ENCODE data around the gene CLMN. TPM values are rescaled to one million over a fixed set of nuclear protein-coding genes. Genes with fewer than 3 reads are reported as not detected.
"Not testable (repeated sequence)": the region's sequence is repeated elsewhere in the genome, so short reads cannot be mapped to it uniquely, and the experiment has no call there.

The CLMN gene
- total RNA-seq, 1 donor from 2014 or later, result 19.6 TPM

DNA sequence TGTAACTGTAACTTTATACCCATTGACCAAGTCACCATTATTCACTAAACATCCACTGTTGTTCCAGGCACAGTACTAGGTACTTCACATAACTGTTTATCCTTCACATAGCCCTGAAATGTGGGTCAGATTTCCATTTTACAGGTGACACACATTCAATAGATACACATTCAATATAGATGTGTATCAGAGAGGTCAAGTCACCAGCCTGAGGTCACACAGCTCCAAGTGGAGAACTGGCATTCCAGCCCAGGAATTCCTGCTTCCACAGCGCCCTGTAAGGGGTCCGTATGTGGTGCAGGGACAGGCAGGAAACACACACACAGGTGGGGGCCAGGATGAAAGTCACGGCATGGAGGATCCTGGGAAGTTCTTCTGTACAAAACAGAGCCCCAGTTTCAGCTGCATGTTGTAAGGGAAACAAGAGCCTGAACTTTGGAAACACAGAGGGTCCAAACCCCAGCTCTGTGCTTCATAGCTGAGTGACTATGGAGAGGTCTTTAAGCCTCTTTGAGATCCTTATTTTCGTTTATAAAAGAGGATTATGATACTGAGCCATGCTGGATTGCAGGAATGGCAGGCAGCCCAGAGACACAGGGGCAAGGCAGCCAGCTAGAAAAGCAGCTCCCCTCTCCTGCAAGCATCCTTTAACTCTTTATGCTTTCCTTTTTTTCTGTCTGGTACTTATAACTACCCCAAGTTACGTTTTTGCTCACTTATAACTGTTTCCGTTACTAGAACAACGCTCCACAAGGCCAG, 112.1 kb downstream of the CLMN start:
- Histone ChIP-seq H3K27ac (no peak overlapping the region), H3K36me3 (peaks cover 0 to 26% of the 10 kb centered on the region in 2 donors), H3K27me3 (no peaks in the 10 kb centered on the region), H3K4me1 (no peaks in the 10 kb centered on the region), H3K9me3 (no peaks in the 10 kb centered on the region), H3K4me3 (no peak overlapping the region)
- DNase-seq (ENCODE audit: extremely low spot score in 2 of 2), result no peak
- TF ChIP-seq POLR2A (IDR thresholded peaks at IDR 0.05), result no peak
- TF ChIP-seq POLR2AphosphoS5 (IDR thresholded peaks at IDR 0.05; ENCODE audit: insufficient read depth in 1 of 2, low read depth in 1 of 2), result no peak
- TF ChIP-seq, protein P1, sequence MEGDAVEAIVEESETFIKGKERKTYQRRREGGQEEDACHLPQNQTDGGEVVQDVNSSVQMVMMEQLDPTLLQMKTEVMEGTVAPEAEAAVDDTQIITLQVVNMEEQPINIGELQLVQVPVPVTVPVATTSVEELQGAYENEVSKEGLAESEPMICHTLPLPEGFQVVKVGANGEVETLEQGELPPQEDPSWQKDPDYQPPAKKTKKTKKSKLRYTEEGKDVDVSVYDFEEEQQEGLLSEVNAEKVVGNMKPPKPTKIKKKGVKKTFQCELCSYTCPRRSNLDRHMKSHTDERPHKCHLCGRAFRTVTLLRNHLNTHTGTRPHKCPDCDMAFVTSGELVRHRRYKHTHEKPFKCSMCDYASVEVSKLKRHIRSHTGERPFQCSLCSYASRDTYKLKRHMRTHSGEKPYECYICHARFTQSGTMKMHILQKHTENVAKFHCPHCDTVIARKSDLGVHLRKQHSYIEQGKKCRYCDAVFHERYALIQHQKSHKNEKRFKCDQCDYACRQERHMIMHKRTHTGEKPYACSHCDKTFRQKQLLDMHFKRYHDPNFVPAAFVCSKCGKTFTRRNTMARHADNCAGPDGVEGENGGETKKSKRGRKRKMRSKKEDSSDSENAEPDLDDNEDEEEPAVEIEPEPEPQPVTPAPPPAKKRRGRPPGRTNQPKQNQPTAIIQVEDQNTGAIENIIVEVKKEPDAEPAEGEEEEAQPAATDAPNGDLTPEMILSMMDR (IDR thresholded peaks at IDR 0.05), result no peak
- intact Hi-C loops (cut with DNase I), result no loop called here

DNA sequence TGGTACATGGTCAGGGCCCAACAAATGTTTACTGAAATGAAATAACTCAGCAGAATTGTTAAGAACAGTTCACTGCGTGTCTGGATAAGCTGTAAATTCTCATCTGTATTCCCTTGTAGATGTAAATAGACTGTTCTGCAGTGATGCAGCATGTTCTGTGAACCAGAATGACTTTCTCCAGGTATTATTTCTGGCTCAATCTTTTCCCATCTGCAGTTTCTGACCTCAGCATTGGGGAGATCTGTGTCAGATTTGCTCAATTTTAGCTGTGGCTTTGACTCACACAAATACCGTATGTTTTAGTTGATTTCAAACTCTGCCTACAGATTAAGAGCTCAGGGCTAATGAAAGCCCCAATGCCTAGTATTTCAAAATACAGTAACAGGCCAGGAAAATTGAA, 113.2 kb downstream of the CLMN start:
- no peak for DNase-seq (ENCODE audit: extremely low spot score in 2 of 2)
- H3K4me3 ChIP-seq, result no peak overlapping the region
- intact Hi-C loops (cut with DNase I), result no loop called here
- peaks cover 0 to 26% of the 10 kb centered on the region in 2 donors for H3K36me3 ChIP-seq
- no peaks in the 10 kb centered on the region for H3K9me3 ChIP-seq
- H3K4me1 ChIP-seq, result no peaks in the 10 kb centered on the region
- TF ChIP-seq POLR2A (IDR thresholded peaks at IDR 0.05) (no peak), POLR2AphosphoS5 (IDR thresholded peaks at IDR 0.05; ENCODE audit: insufficient read depth in 1 of 2, low read depth in 1 of 2) (no peak)
- TF ChIP-seq, protein P1 (IDR thresholded peaks at IDR 0.05), result no peak
- no peaks in the 10 kb centered on the region for H3K27me3 ChIP-seq
- H3K27ac ChIP-seq, result no peak overlapping the region

DNA sequence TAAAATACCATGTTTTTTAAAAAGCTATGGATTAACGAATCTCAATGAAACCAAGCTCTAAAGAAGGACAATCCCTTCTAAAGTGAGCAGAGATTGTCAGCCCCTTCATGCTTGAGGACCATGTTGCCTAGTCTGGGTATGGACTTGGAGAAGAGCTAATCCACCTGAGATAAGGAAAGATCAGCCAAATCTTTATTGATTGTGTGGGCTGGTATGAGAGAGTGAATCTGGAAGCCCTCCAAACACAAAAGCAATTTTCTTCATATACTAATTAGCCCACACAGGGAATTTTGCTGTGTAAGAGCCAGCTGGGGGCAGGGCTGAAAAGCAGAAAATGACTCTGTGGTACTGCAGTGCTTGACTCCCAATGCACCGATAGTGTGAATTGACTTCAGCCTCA, 115.0 kb downstream of the CLMN start:
- H3K9me3 ChIP-seq, result no peaks in the 10 kb centered on the region
- H3K4me1 ChIP-seq, result no peaks in the 10 kb centered on the region
- no peak for TF ChIP-seq POLR2A (IDR thresholded peaks at IDR 0.05)
- TF ChIP-seq, protein P1 (IDR thresholded peaks at IDR 0.05), result no peak
- no peak for TF ChIP-seq POLR2AphosphoS5 (IDR thresholded peaks at IDR 0.05; ENCODE audit: insufficient read depth in 1 of 2, low read depth in 1 of 2)
- no peak for DNase-seq (ENCODE audit: extremely low spot score in 2 of 2)
- H3K27ac ChIP-seq, result no peak overlapping the region
- no peaks in the 10 kb centered on the region for H3K27me3 ChIP-seq
- intact Hi-C loops (cut with DNase I), result no loop called here
- peaks cover 0 to 26% of the 10 kb centered on the region in 2 donors for H3K36me3 ChIP-seq
- no peak overlapping the region for H3K4me3 ChIP-seq

DNA sequence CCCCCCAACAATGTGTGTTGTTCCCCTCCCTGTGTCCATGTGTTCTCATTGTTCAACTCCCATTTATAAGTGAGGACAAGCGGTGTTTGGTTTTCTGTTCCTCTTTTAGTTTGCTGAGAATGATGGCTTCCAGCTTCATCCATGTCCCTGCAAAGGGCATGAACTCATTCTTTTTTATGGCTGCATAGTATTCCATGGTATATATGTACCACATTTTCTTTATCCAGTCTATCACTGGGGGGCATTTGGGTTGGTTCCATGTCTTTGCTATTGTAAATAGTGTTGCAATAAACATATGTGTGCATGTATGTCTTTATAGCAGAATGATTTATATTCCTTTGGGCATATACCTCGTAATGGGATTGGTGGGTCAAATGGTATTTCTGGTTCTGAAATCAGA, 118.0 kb downstream of the CLMN start:
- H3K27ac ChIP-seq; DNase-seq (ENCODE audit: extremely low spot score in 2 of 2); H3K27me3 ChIP-seq; H3K36me3 ChIP-seq; intact Hi-C loops (cut with DNase I); H3K4me1 ChIP-seq; H3K9me3 ChIP-seq; H3K4me3 ChIP-seq: not testable (repeated sequence)

DNA sequence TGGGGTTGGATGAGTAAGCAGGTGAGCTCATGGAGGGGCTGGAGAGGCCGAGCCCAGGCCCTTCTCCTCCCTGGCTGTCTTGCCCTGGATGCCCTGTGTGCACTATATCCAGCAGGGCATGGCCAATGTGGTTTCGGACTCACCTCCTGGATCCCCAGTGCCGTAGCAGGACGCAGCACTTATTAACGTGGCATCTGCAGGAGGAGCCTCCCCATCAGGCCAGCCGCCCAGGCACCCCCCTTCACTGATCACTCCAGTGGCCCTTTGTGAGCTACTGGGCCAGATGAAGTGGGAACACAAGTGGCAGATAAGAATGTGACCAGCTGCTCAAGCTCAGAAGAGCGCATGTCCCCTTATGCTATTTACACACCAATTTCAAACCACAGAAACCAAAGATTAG, 119.3 kb downstream of the CLMN start:
- intact Hi-C loops (cut with DNase I), result no loop called here
- no peak for DNase-seq (ENCODE audit: extremely low spot score in 2 of 2)
- H3K27ac ChIP-seq, result no peak overlapping the region
- TF ChIP-seq, protein P1 (IDR thresholded peaks at IDR 0.05), result no peak
- TF ChIP-seq POLR2A (IDR thresholded peaks at IDR 0.05), result no peak
- no peak for TF ChIP-seq POLR2AphosphoS5 (IDR thresholded peaks at IDR 0.05; ENCODE audit: insufficient read depth in 1 of 2, low read depth in 1 of 2)
- H3K27me3 ChIP-seq, result no peaks in the 10 kb centered on the region
- H3K9me3 ChIP-seq, result no peaks in the 10 kb centered on the region
- H3K4me3 ChIP-seq, result no peak overlapping the region
- H3K36me3 ChIP-seq, result peaks cover 0 to 7% of the 10 kb centered on the region in 2 donors
- no peaks in the 10 kb centered on the region for H3K4me1 ChIP-seq

Measured in vagina (tissue), 2 donors.